Nasal cavity respiratory epithelium epithelial cell of viscerocranial mucosa (primary cell): ENCODE measurements around the gene SLC25A36. TPM values are rescaled to one million over a fixed set of nuclear protein-coding genes. Genes with fewer than 3 reads are reported as not detected.

Source experiments
- total RNA-seq: library from RNA; depleted of rRNA; stranded (reverse); fragments of >200 nt; gene quantifications from 2 replicates; pipeline ENCODE4 v1.2.3, GENCODE V29; 2014

The SLC25A36 gene, protein sequence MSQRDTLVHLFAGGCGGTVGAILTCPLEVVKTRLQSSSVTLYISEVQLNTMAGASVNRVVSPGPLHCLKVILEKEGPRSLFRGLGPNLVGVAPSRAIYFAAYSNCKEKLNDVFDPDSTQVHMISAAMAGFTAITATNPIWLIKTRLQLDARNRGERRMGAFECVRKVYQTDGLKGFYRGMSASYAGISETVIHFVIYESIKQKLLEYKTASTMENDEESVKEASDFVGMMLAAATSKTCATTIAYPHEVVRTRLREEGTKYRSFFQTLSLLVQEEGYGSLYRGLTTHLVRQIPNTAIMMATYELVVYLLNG
- 101 and 107 TPM in 2 replicates for total RNA-seq

DNA sequence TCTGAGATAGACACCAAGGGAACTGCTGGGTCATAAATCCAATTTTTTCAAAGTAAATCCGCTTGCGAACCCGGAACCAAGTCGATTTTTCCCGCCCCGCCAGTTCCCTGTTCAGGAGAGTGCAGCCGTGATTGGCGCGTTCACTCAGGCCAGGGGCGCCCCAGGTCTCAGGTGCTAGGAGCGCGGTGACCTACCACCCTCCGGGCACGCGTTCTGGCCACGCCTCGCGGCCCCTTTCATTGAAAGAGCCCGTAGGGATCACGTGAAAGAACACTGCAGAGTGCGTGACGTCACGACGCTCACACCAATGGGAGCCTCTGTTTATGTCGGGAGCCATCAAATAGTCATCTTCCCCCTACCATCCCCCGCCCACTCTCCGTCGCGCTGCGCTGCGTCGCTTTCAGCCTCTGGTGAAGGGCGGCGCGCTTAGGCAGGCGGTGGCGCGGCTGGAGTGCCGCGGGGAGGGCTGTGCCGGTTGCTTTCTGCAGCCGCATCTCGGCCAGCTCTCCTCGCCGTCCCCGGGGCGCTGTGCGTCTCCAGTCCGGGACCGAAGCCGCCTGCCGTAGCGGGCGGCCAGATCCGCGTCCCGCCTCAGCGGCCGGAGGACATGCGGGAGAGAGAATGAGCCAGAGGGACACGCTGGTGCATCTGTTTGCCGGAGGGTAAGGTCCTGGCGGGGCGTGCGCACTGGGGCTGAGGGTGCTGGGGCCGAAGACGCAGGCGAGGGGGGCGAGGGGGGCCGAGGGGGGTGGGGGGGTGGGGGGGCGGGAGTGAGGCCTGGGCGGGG is at the start of gene SLC25A36:
TSS of gene SLC25A36 (plus strand) at position 403 of the 787 bp plus-strand sequence. CDS start at position 622, 219 bp downstream.

Other genes with a start within 250 kb of the SLC25A36 start
- 0.34 TPM in 1 of 2 replicates, not detected in the other for gene SPSB4, start 109.5 kb downstream of the SLC25A36 start, total RNA-seq